GM11168 (cell line): ENCODE measurements around the gene RET.

Source experiments
- in situ Hi-C: fragments of 300-500 bp; cut with MboI; formaldehyde crosslinking; loops from one replicate; pipeline ENCODE4 v1.12.0; 2022; ENCODE audit warnings: low sequenced_read_pairs; ENCODE audit not compliant: unreplicated experiment

RET gene

GRCh38 chr10:43155741-43156140 is 78.9 kb downstream of the RET start:
- in situ Hi-C loops: no loop called here

GRCh38 chr10:43156590-43157341 is 79.9 kb downstream of the RET start:
- in situ Hi-C loops: no loop called here

- in situ Hi-C loops: no loop called here
These were observed 81.8 kb downstream of the RET start for GRCh38 chr10:43158636-43159035.

GRCh38 chr10:43160046-43160920 is 83.4 kb downstream of the RET start:
- in situ Hi-C loops: no loop called here

GRCh38 chr10:43160921-43161255 is 84.0 kb downstream of the RET start:
- in situ Hi-C loops: no loop called here

- in situ Hi-C loops: no loop called here
These were observed 85.7 kb downstream of the RET start for GRCh38 chr10:43162604-43163003.

GRCh38 chr10:43166207-43166879 is 89.5 kb downstream of the RET start:
- in situ Hi-C loops: no loop called here

GRCh38 chr10:43166880-43167497 is 90.1 kb downstream of the RET start:
- in situ Hi-C loops: no loop called here

- in situ Hi-C loops: no loop called here
These were observed 90.6 kb downstream of the RET start for GRCh38 chr10:43167498-43167889.

- in situ Hi-C loops: no loop called here
These were observed 93.6 kb downstream of the RET start for GRCh38 chr10:43170491-43170890.

- in situ Hi-C loops: no loop called here
These were observed 95.8 kb downstream of the RET start for GRCh38 chr10:43172645-43173044.

- in situ Hi-C loops: no loop called here
These were observed 96.3 kb downstream of the RET start for GRCh38 chr10:43173120-43173519.

GRCh38 chr10:43174969-43175368 is 98.1 kb downstream of the RET start:
- in situ Hi-C loops: no loop called here

- in situ Hi-C loops: no loop called here
These were observed 99.4 kb downstream of the RET start for GRCh38 chr10:43176271-43176670.

GRCh38 chr10:43177595-43177994 is 100.7 kb downstream of the RET start:
- in situ Hi-C loops: no loop called here
